Measurements from ENCODE around the gene FPR2. TPM values are rescaled to one million over a fixed set of nuclear protein-coding genes. Genes with fewer than 3 reads are reported as not detected.

Gene FPR2
- total and polyA plus RNA-seq, 9 of the 15 experiments (the other 6 are each of a cell fraction or from before 2014, with no cell fraction given) = 0.03 to 0.15 (median 0.07) TPM; not detected in 6

GRCh38 chr19:51743405-51743804 lies 17.6 kb upstream of the FPR2 start:
- Histone ChIP-seq H3K9me1 (ENCODE audit: control insufficient read depth, insufficient read depth, low read length) (no peaks in the 10 kb centered on the region), H3K4me2 (ENCODE audit: insufficient read depth, low read length) (no peak overlapping the region), H4K20me1 (replicated peaks; ENCODE audit: control insufficient read depth, insufficient read depth, low read length) (no peaks in the 10 kb centered on the region), H2AFZ (ENCODE audit: low read depth, low read length) (no peak overlapping the region), H3K9me3 (replicated peaks; ENCODE audit: control insufficient read depth, insufficient read depth, low read depth, low read length) (no peaks in the 10 kb centered on the region), H3K27me3 (ENCODE audit: control insufficient read depth in 2 of 2, insufficient read depth in 2 of 2, low read length in 2 of 2) (peaks cover 0 to 20% of the 10 kb centered on the region in 2 experiments; a peak in 2 of 5 replicates), H3K79me2 (ENCODE audit: control insufficient read depth, insufficient read depth, low read length) (no peaks in the 10 kb centered on the region), H3K4me3 (no peak overlapping the region), H3K27ac (ENCODE audit: extremely low read depth, low read depth, low read length) (no peak overlapping the region), H3K9ac (ENCODE audit: insufficient read depth in 1 of 2, low read depth in 2 of 2, low read length in 2 of 2) (no peak overlapping the region), H3K4me1 (replicated peaks in 1 of 2; ENCODE audit: control insufficient read depth in 2 of 2, insufficient read depth in 2 of 2, low read length in 2 of 2) (no peaks in the 10 kb centered on the region; a peak in 3 of 5 replicates), H3K36me3 (ENCODE audit: control insufficient read depth, insufficient read depth, low read length) (no peaks in the 10 kb centered on the region)
- ChIA-PET CTCF (ENCODE audit: low intra/inter-chr PET ratio) (interaction anchor here (0.5 kb wide), 1 partner anchor 31 kb away, joined by 3 read pairs; no protein-coding TSS in a partner anchor), POLR2A (interaction anchor here (0.5 to 0.8 kb wide), 3 partner anchors 13 to 491 kb away, joined by 3 to 4 read pairs (median 3); no protein-coding TSS in a partner anchor)
- WGBS (ENCODE audit: insufficient coverage, low coverage, missing lambda C conversion rate) = 8% methylated on average over 3 of the region's 3 CpGs
- DNase-seq (ENCODE audit: extremely low read depth in 1 of 4, low spot score in 3 of 4) (no peak), ATAC-seq (no peak), FAIRE-seq (no peak)
- BruUV-seq (replicated peaks) = no TSS peak
- TF ChIP-seq ZNF408 (CRISPR knock-in tag; IDR thresholded peaks at IDR 0.05; ENCODE audit: low read depth) (no peak), NCOA1 (IDR thresholded peaks at IDR 0.05; ENCODE audit: low read depth) (no peak), KDM4B (IDR thresholded peaks at IDR 0.05; ENCODE audit: borderline replicate concordance in 2 of 2, low read depth in 1 of 2) (no peak), JUND (IDR thresholded peaks at IDR 0.05; ENCODE audit: borderline replicate concordance, low read depth, low read length) (no peak), JUND (tag; IDR thresholded peaks at IDR 0.05; ENCODE audit: borderline replicate concordance, low read depth, low read length) (no peak), TRIM24 (IDR thresholded peaks at IDR 0.05) (no peak), MIER1 (IDR thresholded peaks at IDR 0.05; ENCODE audit: low read depth) (no peak), ZC3H8 (IDR thresholded peaks at IDR 0.05) (no peak), SMARCA5 (IDR thresholded peaks at IDR 0.05) (no peak), SAFB2 (IDR thresholded peaks at IDR 0.05; ENCODE audit: borderline replicate concordance, low read depth, low read length, severe bottlenecking) (no peak), XRCC4 (IDR thresholded peaks at IDR 0.05; ENCODE audit: extremely low read depth, insufficient read depth, insufficient read length) (no peak), RUNX1 (IDR thresholded peaks at IDR 0.05; ENCODE audit: low read depth) (no peak), SMAD2 (IDR thresholded peaks at IDR 0.05; ENCODE audit: low read depth, low read length) (no peak), TAF7 (tag; IDR thresholded peaks at IDR 0.05) (no peak), ZSCAN32 (CRISPR knock-in tag; IDR thresholded peaks at IDR 0.05) (no peak), ZNF212 (CRISPR knock-in tag; IDR thresholded peaks at IDR 0.05) (no peak)
- TF ChIP-seq, protein P1, sequence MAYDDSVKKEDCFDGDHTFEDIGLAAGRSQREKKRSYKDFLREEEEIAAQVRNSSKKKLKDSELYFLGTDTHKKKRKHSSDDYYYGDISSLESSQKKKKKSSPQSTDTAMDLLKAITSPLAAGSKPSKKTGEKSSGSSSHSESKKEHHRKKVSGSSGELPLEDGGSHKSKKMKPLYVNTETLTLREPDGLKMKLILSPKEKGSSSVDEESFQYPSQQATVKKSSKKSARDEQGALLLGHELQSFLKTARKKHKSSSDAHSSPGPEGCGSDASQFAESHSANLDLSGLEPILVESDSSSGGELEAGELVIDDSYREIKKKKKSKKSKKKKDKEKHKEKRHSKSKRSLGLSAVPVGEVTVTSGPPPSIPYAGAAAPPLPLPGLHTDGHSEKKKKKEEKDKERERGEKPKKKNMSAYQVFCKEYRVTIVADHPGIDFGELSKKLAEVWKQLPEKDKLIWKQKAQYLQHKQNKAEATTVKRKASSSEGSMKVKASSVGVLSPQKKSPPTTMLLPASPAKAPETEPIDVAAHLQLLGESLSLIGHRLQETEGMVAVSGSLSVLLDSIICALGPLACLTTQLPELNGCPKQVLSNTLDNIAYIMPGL (CRISPR knock-in tag; IDR thresholded peaks at IDR 0.05) = no peak
- TF ChIP-seq, protein P2, sequence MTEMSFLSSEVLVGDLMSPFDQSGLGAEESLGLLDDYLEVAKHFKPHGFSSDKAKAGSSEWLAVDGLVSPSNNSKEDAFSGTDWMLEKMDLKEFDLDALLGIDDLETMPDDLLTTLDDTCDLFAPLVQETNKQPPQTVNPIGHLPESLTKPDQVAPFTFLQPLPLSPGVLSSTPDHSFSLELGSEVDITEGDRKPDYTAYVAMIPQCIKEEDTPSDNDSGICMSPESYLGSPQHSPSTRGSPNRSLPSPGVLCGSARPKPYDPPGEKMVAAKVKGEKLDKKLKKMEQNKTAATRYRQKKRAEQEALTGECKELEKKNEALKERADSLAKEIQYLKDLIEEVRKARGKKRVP (CRISPR knock-in tag; IDR thresholded peaks at IDR 0.05) = no peak
- TF ChIP-seq, protein P3, sequence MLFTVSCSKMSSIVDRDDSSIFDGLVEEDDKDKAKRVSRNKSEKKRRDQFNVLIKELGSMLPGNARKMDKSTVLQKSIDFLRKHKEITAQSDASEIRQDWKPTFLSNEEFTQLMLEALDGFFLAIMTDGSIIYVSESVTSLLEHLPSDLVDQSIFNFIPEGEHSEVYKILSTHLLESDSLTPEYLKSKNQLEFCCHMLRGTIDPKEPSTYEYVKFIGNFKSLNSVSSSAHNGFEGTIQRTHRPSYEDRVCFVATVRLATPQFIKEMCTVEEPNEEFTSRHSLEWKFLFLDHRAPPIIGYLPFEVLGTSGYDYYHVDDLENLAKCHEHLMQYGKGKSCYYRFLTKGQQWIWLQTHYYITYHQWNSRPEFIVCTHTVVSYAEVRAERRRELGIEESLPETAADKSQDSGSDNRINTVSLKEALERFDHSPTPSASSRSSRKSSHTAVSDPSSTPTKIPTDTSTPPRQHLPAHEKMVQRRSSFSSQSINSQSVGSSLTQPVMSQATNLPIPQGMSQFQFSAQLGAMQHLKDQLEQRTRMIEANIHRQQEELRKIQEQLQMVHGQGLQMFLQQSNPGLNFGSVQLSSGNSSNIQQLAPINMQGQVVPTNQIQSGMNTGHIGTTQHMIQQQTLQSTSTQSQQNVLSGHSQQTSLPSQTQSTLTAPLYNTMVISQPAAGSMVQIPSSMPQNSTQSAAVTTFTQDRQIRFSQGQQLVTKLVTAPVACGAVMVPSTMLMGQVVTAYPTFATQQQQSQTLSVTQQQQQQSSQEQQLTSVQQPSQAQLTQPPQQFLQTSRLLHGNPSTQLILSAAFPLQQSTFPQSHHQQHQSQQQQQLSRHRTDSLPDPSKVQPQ (CRISPR knock-in tag; IDR thresholded peaks at IDR 0.05; ENCODE audit: borderline replicate concordance) = no peak
- intact Hi-C loops (cut with micrococcal nuclease) (no loop called here), in situ Hi-C loops (cut with MboI) (no loop called here)

All from K562 (cell line).